Hepatic stellate cell (primary cell): Measurements from ENCODE around the gene MBNL1.
"Not testable (repeated sequence)": the region's sequence is repeated elsewhere in the genome, so short reads cannot be mapped to it uniquely, and the experiment has no call there.

Source experiments
- DNase-seq: peaks from one replicate; pipeline ENCODE4 v3.0.0; 2011; ENCODE audit warnings: low spot score

MBNL1 gene

DNA sequence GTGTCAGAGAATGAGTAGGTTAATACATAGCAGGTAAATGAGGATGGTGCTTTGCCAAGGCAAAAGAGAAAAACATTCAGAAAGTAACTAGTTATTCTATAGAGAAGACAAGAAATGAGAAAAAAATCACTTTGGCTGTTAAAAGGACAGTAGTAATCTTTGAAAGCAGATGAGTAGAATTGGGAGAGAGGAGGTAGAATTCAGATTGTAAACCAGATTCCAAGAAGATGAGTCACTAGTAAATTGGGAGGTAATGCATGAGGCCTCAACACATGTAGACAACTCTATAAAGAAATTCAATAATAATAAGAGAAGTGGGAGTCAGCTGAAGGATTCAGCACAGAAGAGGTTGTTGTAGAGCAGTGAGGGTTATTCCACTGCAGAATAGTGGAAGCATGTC, 81.4 kb downstream of the MBNL1 start:
- no peak for DNase-seq

DNA sequence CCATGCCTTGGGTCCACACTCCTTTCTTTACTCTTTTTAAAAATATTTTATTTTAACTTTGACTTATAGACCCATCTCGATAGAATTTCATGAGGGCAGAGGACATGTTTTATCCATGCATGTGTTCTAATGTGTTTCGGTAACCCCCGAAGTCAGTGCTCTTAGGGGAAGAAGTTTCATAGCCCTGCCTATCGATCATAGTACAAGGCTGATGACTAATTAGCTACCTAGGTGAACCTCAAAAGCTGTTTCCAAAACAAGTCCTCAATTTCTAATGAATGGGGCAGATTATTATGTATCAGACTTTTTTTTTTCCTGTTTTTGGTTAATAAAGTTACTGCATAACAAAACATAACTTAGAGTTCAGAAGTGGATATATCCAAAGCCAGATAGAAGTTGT, 82.0 kb downstream of the MBNL1 start:
- DNase-seq, result no peak

DNA sequence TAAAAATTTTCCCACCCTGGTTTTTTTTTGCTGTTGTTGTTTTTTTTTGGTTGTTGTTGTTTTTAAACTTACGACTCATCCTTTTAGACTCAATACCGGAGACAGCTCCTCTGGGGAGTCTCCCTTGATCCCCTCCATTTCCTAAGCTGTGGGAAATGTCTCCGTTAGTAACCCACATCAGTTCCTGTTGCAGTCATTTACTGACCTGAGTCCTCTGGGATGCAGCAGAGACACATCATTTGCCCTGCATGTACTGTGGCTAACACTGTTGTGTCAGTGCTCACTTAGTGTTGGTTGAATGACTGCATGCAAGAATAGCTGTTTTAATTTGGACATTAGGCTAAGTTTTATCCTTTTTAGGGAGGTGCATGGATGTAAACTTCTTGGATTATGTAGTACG, 83.8 kb downstream of the MBNL1 start:
- no peak for DNase-seq

DNA sequence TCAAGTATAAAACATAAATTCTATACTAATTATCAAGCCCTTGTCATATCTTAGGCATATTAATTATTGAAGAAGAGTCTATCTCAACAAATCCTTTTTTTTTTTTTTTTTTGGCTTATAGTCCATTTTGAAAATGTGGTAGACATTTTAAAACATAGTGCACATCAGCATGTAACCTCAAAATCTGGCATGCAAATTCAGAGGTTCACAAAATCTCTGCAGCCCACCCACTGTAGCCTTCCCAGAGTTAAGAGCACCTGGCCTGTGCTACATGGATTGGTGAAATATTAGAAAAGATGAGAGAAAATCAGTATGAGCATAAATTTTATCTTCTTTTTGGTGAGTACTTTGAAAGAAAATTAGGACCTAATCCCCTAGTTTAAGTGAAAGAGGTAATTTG, 84.8 kb downstream of the MBNL1 start:
- no peak for DNase-seq

DNA sequence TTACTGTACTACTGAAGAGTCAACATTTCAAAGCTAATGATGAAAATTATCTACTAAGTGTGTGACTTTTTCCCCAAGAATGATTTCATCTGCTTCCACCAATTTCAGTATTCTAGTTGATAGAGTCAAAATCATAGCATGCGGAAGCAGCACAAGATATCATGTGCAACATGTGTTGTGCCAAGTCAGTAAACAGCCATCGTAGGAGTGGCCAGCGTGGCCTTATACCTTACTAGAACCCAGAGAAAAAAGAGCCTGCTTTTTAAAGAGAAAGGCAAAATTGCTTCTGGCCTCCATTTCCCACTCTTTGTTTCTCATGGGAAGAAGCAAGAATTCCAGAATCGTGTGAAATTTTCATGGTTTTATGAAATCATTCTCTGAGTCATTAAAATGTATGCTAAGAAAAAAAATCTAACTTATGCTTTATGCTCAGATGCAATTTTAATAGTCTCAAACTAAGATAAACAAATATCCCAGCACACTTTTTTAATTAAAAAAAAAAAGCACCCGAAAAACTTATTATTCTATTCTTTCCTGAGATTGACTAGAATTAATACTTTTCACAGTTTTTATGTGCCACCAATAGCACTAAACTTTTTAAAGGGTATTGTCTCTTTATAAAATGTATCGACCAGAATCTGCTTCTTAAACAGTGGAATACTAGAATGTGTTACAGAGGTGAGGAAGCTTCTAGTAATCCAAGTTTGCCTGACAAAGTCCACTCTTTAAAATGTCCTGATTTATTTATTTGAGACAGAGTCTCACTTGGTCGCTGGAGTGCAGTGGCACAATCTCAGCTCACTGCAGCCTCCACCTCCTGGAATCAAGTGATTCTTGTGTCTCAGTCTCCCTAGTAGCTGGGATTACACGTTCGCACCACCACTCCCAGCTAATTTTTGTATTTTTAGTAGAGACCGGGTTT, 87.3 kb downstream of the MBNL1 start:
- no peak for DNase-seq

DNA sequence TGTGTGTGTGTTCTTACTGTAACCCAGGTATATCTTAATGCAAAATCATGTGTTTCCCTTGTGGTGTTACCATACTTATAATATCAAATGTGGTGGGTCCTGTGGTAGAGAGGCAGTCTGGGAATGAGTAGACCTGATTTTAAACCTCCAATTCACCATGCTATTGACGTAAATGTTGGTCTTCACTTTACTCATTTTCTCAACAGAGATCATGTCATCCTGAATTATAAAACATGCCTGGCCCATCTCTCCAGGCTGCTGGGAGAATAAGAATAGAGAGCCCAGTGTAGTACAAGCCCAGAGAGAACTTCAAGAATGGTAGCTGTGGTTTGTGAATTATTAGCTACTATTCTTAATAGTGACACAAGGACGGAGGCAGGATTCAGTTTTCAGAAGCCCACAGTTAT, 88.1 kb downstream of the MBNL1 start:
- DNase-seq, result no peak

DNA sequence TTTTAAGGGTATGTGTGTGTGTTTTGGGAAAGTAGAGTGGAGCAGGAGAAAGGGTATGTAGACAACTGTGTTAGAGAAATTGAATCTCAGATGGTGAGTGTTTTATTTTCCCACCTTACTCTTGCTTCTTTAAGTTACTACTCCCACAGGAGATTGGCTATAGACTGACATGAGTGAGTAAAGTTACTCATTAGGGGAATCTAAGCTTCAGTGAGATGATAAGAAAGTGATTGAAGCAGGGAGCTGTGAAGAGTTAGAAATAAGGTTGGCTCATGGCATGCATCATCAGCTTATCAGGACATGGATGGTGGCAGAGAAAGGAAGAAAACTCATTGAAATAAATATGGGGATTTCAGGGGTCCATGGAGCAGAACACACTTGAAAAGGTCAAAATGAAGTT, 88.9 kb downstream of the MBNL1 start:
- no peak for DNase-seq

DNA sequence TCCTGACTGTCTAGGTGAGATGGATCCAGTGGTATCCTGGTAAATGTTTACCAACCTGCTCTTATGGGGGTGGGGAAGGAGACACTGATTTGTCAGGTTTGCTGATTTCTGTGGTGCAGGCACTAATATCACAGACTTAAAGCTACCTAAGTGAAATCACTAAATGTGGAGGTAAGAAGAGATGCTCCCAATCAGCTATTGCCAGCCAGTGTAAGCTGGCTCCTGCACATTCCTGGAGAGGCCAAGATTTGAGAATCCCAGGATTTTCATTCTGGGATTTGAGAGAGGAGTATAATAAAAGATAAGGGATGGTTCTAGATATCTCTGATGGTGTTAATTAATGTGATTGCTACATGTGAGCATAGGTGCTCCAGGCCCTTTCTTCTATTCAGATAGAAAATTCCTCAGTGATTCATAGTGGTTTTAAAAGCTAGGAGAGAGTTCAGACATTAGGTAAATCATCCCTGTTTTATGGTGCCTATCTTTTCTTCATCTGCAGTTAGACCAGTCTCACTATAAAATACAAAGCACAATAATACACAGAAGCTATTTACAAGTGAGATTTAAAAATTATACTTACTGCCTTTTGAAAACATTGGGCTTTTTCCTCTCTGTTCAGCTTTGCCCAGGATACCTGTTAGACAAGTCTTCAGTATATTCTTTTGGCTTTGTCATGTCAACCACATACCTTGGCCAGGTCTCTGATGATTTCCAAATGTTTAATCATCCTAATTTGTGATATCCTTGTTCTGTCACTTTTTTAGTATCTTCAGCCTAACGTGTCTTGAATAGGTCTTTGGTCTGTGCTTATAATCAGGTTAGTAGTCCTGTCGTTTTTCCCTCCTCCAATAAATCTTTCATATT, 90.9 kb downstream of the MBNL1 start:
- no peak for DNase-seq

DNA sequence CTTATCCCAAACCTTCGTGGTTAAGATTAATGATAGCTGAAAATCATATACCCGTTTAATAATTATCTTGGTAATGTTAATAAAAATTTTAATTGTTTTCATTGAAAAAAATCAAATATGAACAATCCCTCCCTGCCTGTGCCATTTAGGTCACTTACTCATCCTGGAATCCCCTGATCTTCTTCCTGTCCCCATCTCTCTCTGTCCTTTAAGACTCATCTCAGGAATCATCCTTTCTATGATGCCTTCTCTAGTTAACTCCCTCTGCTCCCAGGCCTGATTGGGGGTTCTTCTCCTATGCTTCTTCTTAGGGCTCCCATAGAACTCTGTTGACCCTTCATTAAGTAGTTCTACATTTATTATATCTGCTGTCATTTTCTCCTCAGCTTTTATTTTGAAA, 91.6 kb downstream of the MBNL1 start:
- DNase-seq, result no peak

DNA sequence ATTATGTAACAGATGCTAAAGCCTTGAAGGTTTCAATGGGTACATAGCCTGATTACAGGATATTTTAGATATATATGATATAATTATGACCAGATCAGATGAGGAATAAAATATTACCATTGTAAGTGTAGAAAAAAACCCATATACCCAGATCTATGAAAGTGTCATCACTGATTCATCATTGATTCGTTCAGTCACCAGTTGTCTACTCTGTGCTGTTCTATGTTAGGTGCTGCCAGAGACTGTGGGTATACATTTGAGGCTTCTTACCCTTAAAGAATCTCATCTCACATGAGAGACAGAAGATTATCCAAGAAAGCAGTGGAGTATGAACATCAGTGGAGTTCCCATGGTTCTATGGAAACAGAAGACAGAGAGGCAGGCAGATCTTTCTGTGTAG, 92.2 kb downstream of the MBNL1 start:
- no peak for DNase-seq

DNA sequence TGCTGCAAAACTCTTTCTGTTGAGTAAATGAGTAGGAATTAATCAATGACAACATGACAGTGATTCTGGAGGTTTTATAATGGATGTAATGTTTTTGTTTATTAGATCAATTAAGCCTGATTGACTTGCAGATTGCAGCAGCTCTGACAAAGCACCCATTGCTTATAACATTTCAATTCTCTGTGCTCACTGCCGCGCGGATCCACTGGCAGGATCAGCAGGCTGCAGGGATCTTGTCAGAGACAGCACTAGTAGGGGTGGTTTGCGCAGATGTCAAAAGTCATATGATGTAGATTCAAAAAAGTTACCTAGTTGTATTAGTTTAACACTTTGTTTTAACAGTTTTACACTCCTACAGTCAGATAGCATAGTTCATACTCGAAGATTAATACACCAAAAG, 93.4 kb downstream of the MBNL1 start:
- DNase-seq, result no peak

DNA sequence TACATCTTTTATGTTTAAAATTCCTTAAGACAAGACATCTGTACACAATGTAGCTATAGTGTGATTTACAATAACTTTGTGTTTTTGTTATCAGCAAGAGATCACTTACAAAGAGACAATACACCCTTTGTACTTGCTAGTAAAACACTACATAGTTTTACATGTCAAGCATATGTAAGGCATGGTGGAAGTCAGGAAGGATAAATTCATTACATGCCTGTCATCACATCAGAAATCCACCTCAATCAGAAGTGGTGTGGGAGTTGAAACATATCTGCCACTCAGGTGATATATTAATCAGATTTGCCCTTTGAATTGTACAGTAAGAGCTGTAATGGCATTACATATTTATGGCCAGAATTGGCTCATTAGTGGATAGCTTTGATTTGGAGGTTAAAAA, 95.5 kb downstream of the MBNL1 start:
- no peak for DNase-seq

DNA sequence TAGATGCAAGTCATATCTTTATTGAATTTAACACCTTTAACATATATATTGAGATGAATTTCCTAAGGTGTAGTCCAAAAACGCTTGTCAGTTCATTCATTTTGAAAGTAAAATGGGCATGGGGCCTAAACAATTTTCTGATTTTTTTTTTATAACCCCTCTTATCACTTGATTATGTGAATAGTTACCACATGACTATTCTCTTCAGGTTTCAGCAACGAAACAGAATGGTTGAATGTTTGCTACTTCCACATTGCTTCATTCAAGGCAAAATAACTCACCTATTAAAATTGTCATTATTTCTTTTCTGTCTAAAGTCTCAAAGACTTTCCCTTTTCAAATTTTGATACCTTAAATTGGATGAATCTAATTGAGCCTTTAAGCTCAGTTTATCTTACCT, 96.4 kb downstream of the MBNL1 start:
- no peak for DNase-seq

DNA sequence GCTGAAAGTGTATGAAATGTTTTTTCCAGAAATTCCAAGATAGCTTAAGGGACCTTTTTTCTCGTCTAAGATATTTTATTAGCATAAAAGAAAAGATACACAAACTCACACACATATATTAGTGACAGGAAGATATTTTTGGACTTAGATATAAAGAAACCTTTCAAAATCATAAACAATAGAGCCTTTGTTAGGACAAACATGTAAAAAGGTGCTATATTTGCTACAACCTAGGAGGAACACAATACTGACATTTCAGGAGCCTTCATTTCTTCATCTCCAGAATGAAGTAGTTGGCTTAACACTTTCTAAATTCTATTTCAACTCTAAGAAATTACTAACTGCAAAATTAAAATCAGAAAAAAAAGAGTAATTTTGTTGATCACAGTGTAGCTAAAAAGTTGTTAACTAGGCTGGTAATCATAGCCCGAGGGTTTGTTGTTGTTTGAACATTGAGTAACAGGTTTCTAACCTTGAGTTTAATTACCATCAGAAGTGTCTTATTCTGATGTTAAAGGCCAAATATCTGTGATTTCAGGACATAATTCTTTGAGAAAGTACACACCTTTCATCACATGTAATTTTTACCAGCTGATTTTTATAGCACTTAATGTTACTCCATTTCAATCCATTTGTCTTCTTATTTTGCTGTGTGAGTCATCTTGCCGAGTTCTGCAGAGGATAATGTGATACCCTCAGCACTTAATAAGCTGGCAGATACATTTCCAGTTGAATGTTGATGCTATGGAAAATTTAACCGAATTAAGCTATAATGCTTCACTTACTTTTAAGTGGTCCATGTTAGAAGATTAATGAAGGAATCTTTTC, 97.3 kb downstream of the MBNL1 start:
- no peak for DNase-seq

DNA sequence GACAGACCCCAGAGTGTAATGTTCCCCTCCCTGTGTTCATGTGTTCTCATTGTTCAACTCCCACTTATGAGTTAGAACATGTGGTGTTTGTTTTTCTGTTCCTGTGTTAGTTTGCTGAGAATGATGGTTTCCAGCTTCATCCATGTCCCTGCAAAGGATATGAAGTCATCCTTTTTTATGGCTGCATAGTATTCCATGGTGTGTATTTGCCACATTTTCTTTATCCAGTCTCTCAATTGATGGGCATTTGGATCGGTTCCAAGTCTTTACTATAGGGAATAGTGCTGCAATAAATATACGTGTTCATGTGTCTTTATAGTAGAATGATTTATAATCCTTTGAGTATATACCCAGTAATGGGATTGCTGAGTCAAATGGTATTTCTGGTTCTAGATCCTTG, 98.5 kb downstream of the MBNL1 start:
- DNase-seq, result not testable (repeated sequence)

DNA sequence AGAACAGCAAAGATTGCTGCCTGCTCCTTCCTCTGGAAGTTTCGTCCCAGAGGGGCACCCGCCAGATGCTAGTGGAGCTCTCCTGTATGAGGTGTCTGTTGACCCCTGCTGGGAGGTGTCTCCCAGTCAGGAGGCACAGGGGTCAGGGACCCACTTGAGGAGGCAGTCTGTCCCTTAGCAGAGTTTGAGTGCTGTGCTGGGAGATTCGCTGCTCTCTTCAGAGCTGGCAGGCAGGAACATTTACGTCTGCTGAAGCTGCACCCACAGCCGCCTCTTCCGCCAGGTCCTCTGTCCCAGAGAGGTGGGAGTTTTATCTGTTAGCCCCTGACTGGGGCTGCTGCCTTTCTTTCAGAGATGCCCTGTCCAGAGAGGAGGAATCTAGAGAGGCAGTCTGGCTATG, 103.9 kb downstream of the MBNL1 start:
- not testable (repeated sequence) for DNase-seq

DNA sequence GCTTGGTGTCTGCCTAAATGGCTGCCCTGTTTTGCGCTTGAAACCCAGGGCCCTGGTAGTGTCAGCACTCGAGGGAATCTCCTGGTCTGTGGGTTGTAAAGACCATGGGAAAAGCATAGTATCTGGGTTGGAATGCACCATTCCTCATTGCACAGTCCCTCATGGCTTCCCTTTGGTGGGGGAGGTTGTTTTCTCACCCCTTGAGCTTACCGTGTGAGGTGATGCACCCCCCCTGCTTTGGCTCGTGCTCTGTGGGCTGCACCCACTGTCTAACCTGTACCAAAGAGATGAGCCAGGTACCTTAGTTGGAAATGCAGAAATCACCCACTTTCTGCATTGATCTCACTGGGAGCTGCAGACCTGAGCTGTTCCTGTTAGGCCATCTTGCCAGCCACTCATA, 104.7 kb downstream of the MBNL1 start:
- no peak for DNase-seq

DNA sequence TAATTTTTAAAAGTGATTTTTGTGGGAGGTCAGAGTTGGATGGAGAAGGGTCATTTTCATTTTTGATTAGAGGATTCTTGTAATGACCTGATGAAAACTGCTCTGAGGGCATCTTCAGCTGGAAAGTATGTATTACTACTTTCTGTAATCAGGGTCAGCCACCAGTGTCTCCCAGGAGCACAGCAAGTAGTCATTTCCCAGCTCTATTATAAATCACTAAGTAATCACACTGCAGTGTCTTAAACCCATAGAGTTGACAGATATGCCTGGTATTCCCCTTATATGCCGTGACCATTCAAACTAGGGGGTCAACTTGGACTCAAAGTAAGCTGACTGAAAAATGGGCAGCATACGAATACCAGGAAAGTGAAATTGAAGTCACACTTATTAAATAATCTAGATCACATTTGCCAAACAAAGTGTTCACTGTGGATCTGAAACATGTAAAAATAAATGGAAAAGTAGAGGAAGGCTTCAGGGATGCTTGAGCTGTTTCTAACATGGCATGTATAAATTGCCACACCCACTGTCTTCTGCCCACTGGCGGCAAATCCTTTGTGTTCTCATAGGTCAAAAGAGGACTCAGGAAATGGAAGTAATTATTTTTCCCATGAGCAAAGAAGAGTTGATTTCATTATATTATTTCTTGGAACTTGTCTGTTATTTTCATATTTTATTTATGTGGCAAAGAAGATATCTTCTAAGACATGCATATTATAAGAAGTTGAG, 105.7 kb downstream of the MBNL1 start:
- DNase-seq, result no peak

DNA sequence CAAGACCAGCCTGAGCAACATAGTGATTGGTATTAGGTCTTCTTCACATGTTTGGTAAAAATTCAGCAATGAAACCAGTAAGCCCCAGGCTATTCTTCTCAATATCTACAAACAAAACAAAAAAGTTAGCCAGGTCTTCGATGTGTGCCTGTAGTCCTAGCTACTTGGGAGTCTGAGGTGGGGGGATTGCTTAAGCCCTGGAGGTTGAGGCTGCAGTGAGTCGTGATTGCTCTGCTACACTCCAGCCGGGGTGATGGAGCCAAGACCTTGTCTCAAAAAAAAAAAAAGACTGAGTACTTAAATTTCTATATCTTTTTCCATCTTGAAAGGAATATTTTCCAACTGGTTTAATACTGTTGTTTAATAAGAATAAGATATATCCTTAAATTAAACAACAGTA, 106.8 kb downstream of the MBNL1 start:
- no peak for DNase-seq

DNA sequence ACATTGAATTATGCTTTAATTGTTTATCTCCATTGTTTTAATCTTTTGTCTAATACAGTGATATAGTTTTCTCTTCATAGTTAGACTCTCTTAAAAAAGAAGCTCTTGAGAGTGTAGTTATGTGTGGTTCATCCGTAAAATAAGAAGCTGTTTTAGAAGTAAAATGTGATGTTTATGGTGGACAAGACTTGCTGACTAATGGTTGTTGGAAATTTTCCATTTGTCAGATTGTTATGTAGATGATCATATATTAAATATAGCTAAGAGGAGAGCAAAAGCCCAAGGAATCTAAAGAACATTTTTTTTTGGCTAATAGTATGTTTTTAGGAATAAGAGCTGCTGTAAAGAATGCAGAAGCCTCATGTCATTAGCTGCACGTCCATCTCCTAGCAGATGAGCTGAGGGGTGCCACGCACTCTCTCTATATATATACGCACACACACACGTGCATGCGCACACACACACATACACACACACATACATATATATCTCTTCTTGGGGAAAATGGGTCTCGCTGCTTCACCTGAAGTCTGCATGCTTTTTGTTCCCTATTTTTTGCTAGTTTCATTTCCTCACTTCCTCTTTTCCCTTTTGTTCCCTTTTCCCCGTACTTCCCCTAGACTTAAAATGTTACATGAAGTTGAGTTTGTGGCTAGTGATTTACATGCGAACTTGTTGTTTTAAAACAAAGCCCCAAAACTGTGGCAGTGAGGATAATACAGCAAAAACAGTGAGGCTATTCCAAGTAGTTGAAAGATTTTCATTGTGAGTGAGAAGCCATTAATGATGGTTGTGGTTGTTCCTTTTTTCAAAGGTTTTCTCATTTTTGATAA, 107.8 kb downstream of the MBNL1 start:
- no peak for DNase-seq

DNA sequence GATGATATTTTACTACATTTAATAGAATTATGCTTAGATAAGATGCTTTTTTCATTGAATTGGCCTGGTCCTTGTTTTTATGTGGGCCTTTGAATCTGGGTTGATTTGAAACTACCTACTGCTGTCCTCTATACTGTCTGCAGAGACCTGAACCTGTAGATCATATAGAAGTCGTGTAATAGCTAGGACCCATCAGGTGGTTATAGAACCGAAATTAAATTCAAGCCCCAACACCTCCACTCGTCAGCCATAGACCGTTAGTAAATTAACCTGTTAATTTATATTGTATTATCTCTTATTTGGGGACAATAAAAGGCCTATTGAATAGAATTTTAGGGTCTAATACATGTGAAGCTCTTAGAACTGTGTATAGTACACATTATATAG, 108.4 kb downstream of the MBNL1 start:
- DNase-seq, result no peak
